A673 (cell line): Measurements from ENCODE around the gene TXNRD2.

Experiments used
- EZH2 ChIP-seq: fragments of 200-600 bp; sonication (generic); IDR thresholded peaks from 2 replicates; pipeline ENCODE4 v1.6.1; 2017; ENCODE audit warnings: borderline replicate concordance, low read depth, mild to moderate bottlenecking, mixed read lengths, antibody characterized with exemption, low read length; ENCODE audit not compliant: poor library complexity, severe bottlenecking
- TF ChIP-seq, protein P1 (sequence below): fragments of 300-800, 200-600 bp; sonication (generic); conservative IDR thresholded peaks from 2 replicates; pipeline ENCODE4 v1.5.1; 2017; ENCODE audit warnings: low read depth, mild to moderate bottlenecking, antibody characterized with exemption, low read length, moderate library complexity, mixed read lengths

DNA sequence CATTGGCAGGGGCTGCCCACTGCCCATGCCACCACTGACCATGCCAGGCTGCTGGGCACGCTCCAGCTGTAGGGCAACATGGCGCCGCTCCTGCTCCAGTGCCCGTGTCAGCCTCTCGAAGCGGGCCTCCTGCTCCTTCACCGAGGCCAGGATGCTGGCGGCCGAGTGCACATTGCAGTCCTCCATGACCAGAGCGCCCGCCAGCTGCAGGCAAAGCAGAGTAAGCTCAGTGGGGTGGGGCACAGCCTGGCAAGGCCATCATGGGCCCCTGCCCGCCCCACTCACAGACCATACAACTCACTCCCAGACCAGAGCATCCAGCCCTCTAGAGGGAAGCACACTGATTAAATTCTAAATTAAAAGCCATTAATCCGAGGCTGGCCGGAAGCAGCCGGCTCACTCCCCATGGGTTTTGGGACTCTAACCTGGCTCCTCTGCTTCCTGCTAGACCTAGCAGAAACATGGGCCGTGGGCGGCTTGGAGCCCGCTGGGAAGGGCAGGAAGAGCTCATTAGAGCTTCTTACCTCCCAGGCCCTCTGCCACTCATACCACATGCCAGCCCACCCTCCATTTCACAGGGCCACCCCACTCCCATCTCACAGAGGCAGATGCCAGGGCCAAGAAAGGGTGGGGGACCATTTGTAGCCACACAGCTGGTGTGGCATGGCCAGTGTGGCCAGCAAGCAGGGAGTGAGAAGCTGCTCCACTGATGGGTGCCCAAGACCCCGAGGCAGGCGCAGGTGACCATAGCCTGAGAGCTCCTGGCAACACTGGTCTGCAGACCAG lies 49.2 kb upstream of the TXNRD2 start:
- TF ChIP-seq, protein P1, sequence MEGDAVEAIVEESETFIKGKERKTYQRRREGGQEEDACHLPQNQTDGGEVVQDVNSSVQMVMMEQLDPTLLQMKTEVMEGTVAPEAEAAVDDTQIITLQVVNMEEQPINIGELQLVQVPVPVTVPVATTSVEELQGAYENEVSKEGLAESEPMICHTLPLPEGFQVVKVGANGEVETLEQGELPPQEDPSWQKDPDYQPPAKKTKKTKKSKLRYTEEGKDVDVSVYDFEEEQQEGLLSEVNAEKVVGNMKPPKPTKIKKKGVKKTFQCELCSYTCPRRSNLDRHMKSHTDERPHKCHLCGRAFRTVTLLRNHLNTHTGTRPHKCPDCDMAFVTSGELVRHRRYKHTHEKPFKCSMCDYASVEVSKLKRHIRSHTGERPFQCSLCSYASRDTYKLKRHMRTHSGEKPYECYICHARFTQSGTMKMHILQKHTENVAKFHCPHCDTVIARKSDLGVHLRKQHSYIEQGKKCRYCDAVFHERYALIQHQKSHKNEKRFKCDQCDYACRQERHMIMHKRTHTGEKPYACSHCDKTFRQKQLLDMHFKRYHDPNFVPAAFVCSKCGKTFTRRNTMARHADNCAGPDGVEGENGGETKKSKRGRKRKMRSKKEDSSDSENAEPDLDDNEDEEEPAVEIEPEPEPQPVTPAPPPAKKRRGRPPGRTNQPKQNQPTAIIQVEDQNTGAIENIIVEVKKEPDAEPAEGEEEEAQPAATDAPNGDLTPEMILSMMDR: no peak
- TF ChIP-seq EZH2: no peak
